Heart left ventricle (tissue), 13 donors: ENCODE results near the gene LAMB3.

Source experiments
- CTCF ChIP-seq, 12 donors: fragments of 200-600 bp; sonication (generic) in 4 of 12; IDR thresholded peaks; one replicate each; pipeline versions ENCODE4 v1.5.0 to v1.8.0; 2018 to 2022; ENCODE audit warnings: antibody characterized with exemption in 12 of 12, mild to moderate bottlenecking in 5 of 12
- POLR2A ChIP-seq, 2 donors: fragments of 450-650 bp; IDR thresholded peaks; one replicate each; pipeline ENCODE4 v1.6.1; 2017; ENCODE audit warnings: antibody characterized with exemption in 2 of 2, mild to moderate bottlenecking in 2 of 2, moderate library complexity in 2 of 2
- donor health status: ischemic (EF 13 %, LVEDD 7.1; RV severe dilation, severe dysfunction).
- donor health status: DM: no; HTN: yes; CAD: no.
- donor health status: DM: no; HTN: no; CAD: no.
- donor health status: ischemic (EF 25% LVEDD 6.9; RV normal size, moderate dysfunction).
- donor health status: ischemic (EF 25% LVEDD 5.7; RV mildly dilated, moderate dysfunction).
- donor health status: ischemic (EF 35%, LVEDD 5.7; RV mildly dilated, moderate dysfunction).
- donor health status: nonischemic (EF 11% LVEDD 7.7; RV severe dilation, severe dysfunction).
- donor health status: DM: yes; HTN: yes; CAD: no.
- donor health status: PGD.
- donor health status: ischemic (EF 29% LVEDD 5.4; RV normal size, mild dysfunction).
- donor health status: nonischemic (EF 23%, LVEDD 6.1; RV moderate dilation, normal function).

- TF ChIP-seq POLR2A (IDR thresholded peaks at IDR 0.05) (no peak), CTCF (IDR thresholded peaks at IDR 0.05) (peak in 11 of 12 donors; percentile 17 to 58 (median 41))
Observed at GRCh38 chr1:209590405-209590804, 61.8 kb downstream of the LAMB3 start.
